ENCODE data around the gene IRX2. TPM values are rescaled to one million over a fixed set of nuclear protein-coding genes. Genes with fewer than 3 reads are reported as not detected.

IRX2 gene
- total RNA-seq, 1 experiment from 2014 or later: not detected

DNA sequence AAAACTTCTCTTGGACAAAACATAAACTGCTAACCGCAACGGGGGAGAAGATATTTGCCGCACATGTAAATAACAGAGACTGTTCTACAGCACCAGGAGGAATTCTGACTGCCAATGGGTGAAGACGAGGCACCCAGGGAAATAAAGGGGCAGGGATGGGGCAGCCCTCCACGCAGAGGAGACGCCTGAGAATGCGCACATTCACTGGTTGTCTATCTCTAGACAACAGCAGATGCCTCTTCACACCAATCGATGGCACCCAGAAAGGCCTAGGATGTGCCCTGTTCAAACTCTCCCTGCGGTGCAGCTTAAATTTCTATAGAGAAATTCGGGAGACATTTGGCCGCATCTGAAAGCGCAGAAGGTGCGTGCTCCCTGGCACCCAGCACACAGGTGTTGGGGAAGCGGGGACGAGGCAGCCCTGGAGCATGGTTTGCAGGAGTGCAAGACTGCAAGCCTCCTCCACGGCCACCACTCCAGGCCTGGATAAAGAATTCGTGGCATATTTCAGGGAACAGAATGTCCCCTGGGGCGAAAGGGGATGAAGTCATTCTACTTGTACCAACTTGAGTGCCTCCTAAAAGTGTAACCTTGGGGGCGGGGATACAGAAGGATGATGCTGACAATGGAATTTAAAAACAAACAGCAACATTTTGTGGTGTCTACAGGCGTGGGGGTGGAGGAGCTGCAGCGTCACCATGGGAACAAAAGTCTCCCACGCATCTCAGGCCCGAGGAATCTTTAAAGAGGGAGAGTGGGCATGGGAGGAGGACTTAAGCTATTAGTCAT, 6.3 kb upstream of the IRX2 start:
- no peaks in the 10 kb centered on the region for H3K36me3 ChIP-seq (ENCODE audit: insufficient read depth, low read length, poor library complexity, severe bottlenecking)
- BruUV-seq (replicated peaks): no TSS peak
- ChIA-PET CTCF (no interaction called here), POLR2A (ENCODE audit: low non-redundant PET) (no interaction called here)
- H3K9me3 ChIP-seq (ENCODE audit: low read depth, low read length, poor library complexity, severe bottlenecking): peaks cover 26% of the 10 kb centered on the region
- DNase-seq (ENCODE audit: low spot score): no peak
- no peak overlapping the region for H3K4me3 ChIP-seq (ENCODE audit: low read depth, low read length, poor library complexity, severe bottlenecking)
- intact Hi-C loops (cut with micrococcal nuclease; ENCODE audit: unreplicated experiment): no loop called here
- TF ChIP-seq EZH2 (IDR thresholded peaks at IDR 0.05; ENCODE audit: borderline replicate concordance, low read depth, low read length, poor library complexity, severe bottlenecking) (no peak), CTCF (conservative IDR thresholded peaks at IDR 0.05; ENCODE audit: low read depth, low read length) (no peak)
- peaks cover 13% of the 10 kb centered on the region for H3K27me3 ChIP-seq (replicated peaks; ENCODE audit: insufficient read depth, low read depth, low read length, poor library complexity)
- no peaks in the 10 kb centered on the region for H3K4me1 ChIP-seq (ENCODE audit: insufficient read depth, low read length, poor library complexity, severe bottlenecking)
- no peak overlapping the region for H3K27ac ChIP-seq (ENCODE audit: low read depth, low read length, poor library complexity, severe bottlenecking)

DNA sequence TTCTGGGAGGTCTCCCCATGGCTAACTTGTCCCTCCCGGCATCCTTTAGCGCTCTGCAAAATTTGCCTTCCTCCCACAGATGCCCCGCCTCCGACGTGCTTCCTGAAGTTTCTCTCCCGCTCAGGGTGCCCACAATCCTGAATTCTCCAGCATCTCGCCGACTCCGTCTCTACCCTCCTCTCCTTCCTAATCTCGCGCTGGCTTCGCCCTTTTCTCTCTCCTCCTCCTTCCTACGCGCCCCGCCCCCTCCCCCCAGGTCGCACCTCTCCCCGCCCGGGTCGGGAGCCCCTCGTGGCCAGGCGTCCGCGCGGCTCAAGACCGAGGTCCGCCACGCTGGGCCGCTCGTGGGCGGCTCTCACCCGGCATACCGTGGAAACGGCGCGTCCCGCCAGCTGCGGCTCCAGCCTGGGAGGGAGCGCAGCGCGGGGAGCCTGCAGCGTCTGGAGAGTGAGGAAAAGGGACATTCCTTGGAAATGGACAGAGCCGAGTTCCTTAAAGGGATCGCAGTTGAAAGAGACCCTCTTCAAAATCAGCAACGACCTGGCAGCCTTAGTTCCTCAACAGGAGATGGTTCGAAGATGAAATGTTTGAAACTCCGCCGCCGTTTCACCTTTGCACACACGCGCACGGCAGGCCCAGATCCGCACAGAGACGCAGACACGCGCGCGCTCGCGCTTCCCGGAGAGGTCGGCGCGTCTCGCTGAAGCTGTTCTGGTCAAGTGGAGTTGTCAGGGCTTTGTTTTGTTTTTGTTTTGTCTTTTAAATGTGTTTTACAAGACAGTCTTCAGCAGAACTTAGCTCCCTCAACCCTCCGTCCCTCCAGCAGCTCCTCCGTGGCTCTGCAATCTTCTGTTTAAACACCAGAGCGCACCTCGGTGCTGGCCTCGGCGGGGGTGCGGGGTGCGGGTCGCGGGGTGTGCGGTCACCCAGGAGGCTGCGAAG, 5.0 kb upstream of the IRX2 start:
- no peak for TF ChIP-seq CTCF (conservative IDR thresholded peaks at IDR 0.05; ENCODE audit: low read depth, low read length)
- no peak for TF ChIP-seq EZH2 (IDR thresholded peaks at IDR 0.05; ENCODE audit: borderline replicate concordance, low read depth, low read length, poor library complexity, severe bottlenecking)
- H3K27ac ChIP-seq (ENCODE audit: low read depth, low read length, poor library complexity, severe bottlenecking): no peak overlapping the region
- ChIA-PET CTCF (no interaction called here), POLR2A (ENCODE audit: low non-redundant PET) (no interaction called here)
- H3K4me3 ChIP-seq (ENCODE audit: low read depth, low read length, poor library complexity, severe bottlenecking): no peak overlapping the region
- no peak for DNase-seq (ENCODE audit: low spot score)
- H3K36me3 ChIP-seq (ENCODE audit: insufficient read depth, low read length, poor library complexity, severe bottlenecking): no peaks in the 10 kb centered on the region
- H3K4me1 ChIP-seq (ENCODE audit: insufficient read depth, low read length, poor library complexity, severe bottlenecking): no peaks in the 10 kb centered on the region
- intact Hi-C loops (cut with micrococcal nuclease; ENCODE audit: unreplicated experiment): no loop called here
- peaks cover 13% of the 10 kb centered on the region for H3K27me3 ChIP-seq (replicated peaks; ENCODE audit: insufficient read depth, low read depth, low read length, poor library complexity)
- no TSS peak for BruUV-seq (replicated peaks)
- H3K9me3 ChIP-seq (ENCODE audit: low read depth, low read length, poor library complexity, severe bottlenecking): peaks cover 26% of the 10 kb centered on the region

DNA sequence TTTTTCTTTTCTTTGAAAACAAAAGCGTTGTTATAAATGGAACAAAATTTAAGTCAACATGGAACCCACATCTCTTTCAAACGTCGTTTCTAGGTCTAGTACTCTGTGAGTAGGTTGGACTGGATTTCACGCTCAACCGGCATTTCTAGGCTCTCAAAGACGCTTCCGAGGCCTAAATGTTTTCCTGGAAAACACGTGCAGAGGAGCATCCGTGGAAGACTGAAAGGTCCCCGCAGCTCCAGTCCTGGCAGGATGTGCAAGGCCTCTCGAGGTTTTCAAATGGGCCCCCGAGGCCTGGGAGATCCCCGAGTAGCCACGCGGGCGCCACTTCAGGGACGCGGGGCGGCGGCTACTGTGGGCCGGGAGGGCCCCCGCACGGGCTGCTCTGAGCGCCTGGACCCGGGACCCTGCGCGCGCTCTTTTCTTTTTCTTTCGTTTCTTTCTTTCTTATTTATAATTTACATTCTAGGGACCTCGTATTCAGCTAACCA, 4.2 kb upstream of the IRX2 start:
- Histone ChIP-seq H3K27me3 (replicated peaks; ENCODE audit: insufficient read depth, low read depth, low read length, poor library complexity) (peaks cover 13% of the 10 kb centered on the region), H3K36me3 (ENCODE audit: insufficient read depth, low read length, poor library complexity, severe bottlenecking) (no peaks in the 10 kb centered on the region), H3K4me1 (ENCODE audit: insufficient read depth, low read length, poor library complexity, severe bottlenecking) (no peaks in the 10 kb centered on the region), H3K9me3 (ENCODE audit: low read depth, low read length, poor library complexity, severe bottlenecking) (peaks cover 26% of the 10 kb centered on the region), H3K4me3 (ENCODE audit: low read depth, low read length, poor library complexity, severe bottlenecking) (no peak overlapping the region), H3K27ac (ENCODE audit: low read depth, low read length, poor library complexity, severe bottlenecking) (no peak overlapping the region)
- DNase-seq (ENCODE audit: low spot score): no peak
- no peak for TF ChIP-seq EZH2 (IDR thresholded peaks at IDR 0.05; ENCODE audit: borderline replicate concordance, low read depth, low read length, poor library complexity, severe bottlenecking)
- TF ChIP-seq CTCF (conservative IDR thresholded peaks at IDR 0.05; ENCODE audit: low read depth, low read length): no peak
- ChIA-PET POLR2A (ENCODE audit: low non-redundant PET) (no interaction called here), CTCF (no interaction called here)
- intact Hi-C loops (cut with micrococcal nuclease; ENCODE audit: unreplicated experiment): no loop called here
- no TSS peak for BruUV-seq (replicated peaks)

Measured in A673 (cell line).